ENCODE data around the gene NDUFS3.

The NDUFS3 gene

DNA sequence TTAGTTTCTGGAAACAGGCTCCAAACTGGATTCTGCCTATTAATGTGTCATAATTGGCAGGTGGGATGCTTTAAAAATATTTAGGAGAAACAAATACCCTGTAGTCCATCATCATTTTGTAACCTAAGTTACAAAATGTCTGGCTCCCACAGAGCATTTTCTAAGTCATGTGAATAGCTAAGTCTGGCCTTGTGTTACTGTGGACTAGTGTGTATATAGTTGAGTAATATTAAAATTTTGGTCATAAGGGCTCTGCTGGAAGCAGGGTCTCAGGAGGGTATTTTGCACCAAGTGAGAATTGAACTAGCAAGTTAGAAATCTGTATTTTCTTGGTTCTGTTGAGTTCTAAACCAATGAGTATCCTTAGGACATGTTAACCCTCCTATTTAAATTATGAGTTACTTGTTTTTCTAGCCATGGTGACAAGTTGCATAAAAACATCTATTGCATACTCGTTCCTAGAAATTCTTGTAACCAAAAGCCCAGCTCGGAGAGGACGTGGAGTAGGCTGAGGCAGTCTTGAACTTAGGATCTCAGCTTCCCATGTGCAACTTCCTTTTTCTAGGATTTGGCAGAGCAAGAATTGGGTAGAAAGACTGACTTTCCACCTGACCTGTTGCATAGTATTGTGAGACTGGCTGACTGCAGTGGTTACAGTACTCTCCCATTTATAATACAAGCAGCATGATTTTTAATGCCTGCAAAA is 8.1 kb upstream of the NDUFS3 start:
- DNase-seq (ENCODE audit: insufficient read length, low spot score) (no peak), FAIRE-seq (no peak)
- no peak for TF ChIP-seq POLR2A (IDR thresholded peaks at IDR 0.05; ENCODE audit: low read depth, low read length)

DNA sequence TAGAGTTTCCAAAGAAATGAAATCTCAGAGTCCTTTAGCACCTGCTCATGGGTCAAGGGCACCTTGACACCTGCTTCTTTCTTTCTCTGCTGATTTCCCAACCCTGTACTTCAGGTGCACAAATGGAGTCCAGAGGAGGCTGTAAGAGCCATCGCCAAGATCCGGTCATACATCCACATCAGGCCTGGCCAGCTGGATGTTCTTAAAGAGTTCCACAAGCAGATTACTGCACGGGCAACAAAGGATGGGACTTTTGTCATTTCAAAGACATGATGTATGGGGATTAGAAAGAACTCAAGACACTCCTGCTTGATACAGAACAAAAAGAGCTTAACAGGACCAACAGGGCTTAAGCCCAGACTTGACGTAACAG is 7.5 kb upstream of the NDUFS3 start:
- DNase-seq (ENCODE audit: insufficient read length, low spot score) (no peak), FAIRE-seq (no peak)
- TF ChIP-seq POLR2A (IDR thresholded peaks at IDR 0.05; ENCODE audit: low read depth, low read length), result no peak

DNA sequence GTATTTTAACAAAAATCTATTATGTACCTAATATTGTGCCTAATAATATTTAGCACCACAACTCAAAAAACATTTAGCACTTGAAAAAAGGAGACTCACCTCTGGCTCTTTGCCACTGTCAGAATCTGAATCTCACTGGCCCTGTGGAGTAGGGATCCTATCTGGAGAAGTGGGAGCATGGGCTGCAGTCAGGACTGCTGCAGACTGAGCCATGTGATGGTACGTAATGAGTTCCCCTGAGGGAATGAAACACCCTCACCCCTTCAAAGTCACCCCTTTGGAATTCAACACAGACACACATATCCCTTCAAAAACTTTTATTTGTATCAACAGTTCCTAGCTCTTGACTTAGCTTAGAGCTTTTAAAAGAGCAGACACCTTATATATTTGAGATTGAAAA is 7.0 kb upstream of the NDUFS3 start:
- TF ChIP-seq POLR2A (IDR thresholded peaks at IDR 0.05; ENCODE audit: low read depth, low read length), result no peak
- DNase-seq (ENCODE audit: insufficient read length, low spot score), result peak; percentile 60

DNA sequence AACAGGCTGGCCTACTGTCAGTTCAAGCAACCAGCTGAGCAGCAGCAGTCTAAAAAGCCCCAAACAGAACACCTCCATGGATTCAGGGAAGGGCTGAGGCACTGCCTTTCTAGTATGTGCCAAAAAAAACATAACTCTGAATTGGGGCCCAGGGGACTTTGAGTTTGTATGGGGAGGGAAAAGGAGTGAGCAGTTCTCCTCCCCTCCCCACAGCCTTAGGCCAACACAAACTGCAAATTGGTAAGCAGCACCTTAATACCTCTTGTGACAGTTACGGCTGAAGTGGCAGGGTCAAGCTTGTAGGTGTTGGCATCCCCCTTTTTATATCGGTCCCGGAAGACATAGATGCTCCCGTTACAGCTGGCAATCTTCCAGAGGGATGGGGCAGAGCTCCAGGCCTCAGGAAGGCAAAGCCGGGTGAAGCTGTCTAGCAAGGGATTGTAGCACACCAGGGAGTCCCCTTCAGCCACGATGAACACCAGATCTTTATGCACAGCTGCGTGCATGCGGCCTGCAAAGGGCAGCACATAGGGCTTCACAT is 6.1 kb upstream of the NDUFS3 start:
- DNase-seq (ENCODE audit: insufficient read length, low spot score), result no peak
- no peak for FAIRE-seq
- no peak for TF ChIP-seq POLR2A (IDR thresholded peaks at IDR 0.05; ENCODE audit: low read depth, low read length)

More for the DNA sequence above, 7.0 kb upstream of the NDUFS3 start:
- no peak for FAIRE-seq

DNA sequence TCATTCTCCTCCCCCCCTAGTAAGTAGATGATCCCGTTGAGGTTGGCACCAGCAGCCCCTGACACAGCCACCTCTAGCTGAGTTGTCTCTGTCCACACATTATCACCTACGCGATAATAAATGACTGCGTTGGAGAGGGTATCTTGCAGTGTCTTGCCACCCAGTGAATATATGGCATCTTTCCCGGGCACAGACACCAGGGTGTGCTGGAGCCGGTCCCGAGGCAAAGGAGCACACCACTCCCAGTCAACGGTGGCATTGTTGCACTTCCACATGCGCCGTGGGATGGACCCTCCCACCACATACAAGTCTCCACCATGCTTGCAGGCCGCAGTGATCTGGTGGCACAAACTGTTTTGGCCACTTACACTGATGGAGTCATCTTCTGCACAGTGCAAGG is 5.6 kb upstream of the NDUFS3 start:
- no peak for TF ChIP-seq POLR2A (IDR thresholded peaks at IDR 0.05; ENCODE audit: low read depth, low read length)
- DNase-seq (ENCODE audit: insufficient read length, low spot score) (no peak), FAIRE-seq (no peak)

DNA sequence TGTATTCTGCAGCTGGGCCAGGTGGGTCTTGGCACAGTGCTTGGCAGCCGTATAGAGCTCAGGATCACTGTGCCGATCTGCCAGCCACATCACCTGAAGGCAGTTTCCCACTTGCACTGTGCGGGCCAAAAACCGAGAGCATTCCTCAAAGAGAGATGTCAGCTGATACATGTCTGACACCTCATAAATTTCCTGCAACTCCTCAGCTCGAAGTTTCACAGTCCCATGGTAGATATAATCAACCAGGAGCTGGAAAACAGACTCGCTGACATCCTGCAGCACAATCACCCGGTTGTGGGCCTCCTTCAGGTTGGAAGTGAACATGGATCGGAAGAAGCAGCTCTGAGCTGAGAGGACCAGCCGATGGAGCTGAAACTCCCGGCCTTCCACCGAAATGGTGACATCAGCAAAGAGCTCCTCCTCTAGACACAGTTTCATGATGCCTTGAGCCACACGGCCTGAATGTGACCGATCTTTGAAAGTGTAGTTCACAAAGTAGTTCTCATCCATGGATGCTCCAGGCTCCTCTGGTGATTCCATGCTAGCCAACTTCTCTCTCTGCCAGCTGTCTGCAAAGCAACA is 1.3 kb upstream of the NDUFS3 start:
- DNase-seq (ENCODE audit: insufficient read length, low spot score) (no peak), FAIRE-seq (no peak)
- no peak for TF ChIP-seq POLR2A (IDR thresholded peaks at IDR 0.05; ENCODE audit: low read depth, low read length)

DNA sequence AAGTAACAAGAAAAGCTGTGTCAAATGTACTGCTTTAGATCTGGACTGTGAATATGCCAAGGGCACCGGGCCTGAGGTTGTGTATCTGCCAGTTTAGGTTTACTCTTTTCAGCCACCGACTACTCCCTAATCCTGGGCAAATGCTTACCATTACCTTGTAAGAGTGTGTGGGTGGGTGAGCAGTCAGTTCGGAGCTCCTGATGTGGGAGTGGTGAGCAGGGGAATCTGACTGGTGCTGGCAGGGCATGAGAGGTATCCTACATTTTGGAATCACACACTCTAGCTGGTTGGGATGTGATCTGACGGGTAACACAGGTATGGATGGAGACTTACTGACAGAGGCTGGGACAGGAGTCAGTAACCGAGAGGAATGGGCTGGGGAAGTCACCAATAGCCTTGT is 5.0 kb downstream of the NDUFS3 start:
- no peak for TF ChIP-seq POLR2A (IDR thresholded peaks at IDR 0.05; ENCODE audit: low read depth, low read length)
- DNase-seq (ENCODE audit: insufficient read length, low spot score), result no peak
- FAIRE-seq, result no peak

DNA sequence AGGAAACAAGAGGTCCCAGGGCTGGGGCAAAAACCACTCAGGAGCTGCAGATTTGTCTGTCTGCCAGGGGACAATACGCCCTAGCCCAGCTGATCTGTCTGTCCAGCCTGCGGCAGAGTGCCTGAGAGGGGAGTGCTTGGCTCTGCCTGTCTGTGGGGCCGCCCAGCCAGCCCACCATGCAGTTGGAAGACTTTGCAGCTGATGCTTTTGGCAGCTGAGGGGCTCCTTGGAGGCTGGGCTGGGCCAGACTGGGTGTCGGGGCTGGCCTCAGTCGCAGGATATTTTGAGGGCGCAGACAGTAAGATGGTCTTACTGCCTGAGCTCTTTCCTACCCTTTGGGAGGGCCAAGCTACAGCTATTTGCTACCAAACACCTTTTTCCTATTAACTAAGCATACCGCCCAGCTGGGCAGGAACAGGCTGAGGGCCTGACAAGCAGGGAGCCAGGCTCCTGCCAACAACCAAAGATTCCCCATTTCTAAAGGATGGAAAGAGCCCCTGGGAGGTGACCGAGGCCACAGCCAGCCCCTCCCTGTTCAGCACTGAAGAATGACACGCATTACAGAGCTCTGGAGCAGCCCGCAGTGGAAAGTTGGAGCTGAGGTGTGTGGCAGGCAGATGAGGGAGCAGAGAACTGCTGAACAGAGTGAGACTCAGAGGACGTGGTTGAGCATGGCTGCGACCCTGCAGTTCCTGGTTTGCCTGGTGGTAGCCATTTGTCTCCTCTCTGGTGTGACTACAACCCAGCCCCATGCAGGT is 7.4 kb downstream of the NDUFS3 start, which contains the start of gene FAM180B:
Gene FAM180B, plus strand, starts transcription at position 581 of the 758 bp plus-strand sequence. Its CDS starts 91 bp downstream, at position 672.
- no peak for FAIRE-seq
- TF ChIP-seq POLR2A (IDR thresholded peaks at IDR 0.05; ENCODE audit: low read depth, low read length), result no peak
- DNase-seq (ENCODE audit: insufficient read length, low spot score), result no peak

DNA sequence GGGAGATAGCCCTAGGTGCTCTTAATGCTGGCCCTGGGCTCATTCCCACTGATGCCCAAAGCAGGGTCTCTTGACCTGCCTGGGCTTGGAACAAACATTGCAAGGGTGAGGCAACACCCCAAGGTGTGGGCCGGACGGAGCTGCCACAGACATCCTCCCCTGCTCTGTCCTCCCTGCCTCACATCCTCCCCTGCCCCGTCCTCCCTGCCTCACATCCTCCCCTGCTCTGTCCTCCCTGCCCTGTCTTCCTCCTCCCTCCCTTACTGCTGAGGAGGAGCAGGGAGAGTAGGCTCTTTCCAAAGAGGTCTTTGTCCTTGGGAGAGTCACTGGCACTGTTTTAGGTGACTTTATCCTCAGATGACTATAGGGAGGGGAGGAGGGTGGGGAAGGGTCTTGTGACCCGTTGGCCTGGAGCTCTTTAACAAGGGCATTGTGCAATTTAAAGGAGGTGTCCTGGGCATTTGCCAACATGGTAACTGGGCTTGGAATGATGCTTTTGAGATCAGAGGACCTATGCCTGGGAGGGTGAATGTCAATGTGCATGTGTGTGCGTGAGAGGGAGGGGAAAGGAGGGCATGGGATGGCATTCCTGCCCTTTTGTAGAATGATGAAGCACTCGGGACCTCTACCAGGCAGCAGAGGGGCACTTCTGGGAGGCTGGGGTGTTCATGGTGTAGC is 8.3 kb downstream of the NDUFS3 start:
- DNase-seq (ENCODE audit: insufficient read length, low spot score), result no peak
- no peak for FAIRE-seq

DNA sequence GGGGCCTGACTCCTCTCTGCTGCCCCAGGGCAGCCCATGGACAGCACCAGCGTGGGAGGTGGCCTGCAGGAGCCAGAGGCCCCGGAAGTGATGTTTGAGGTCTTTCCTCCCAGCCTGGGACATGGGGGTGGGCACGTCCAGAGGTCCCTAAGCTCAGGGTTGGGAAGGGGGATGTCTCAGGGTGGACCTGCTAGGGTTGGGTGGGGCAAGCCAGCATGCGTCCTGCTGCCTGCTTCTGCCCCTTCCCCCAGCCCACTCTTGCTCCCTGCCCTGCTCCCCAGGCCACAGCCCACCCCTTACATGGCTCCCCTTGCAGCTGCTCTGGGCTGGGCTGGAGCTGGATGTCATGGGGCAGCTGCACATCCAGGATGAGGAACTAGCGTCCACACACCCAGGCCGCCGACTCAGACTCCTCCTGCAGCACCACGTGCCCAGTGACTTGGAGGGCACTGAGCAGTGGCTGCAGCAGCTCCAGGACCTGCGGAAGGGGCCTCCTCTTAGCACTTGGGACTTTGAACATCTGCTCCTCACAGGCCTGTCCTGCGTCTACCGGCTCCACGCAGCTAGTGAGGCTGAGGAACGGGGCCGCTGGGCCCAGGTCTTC is 9.0 kb downstream of the NDUFS3 start:
- no peak for DNase-seq (ENCODE audit: insufficient read length, low spot score)

More for the DNA sequence above, 8.3 kb downstream of the NDUFS3 start:
- no peak for TF ChIP-seq POLR2A (IDR thresholded peaks at IDR 0.05; ENCODE audit: low read depth, low read length)

DNA sequence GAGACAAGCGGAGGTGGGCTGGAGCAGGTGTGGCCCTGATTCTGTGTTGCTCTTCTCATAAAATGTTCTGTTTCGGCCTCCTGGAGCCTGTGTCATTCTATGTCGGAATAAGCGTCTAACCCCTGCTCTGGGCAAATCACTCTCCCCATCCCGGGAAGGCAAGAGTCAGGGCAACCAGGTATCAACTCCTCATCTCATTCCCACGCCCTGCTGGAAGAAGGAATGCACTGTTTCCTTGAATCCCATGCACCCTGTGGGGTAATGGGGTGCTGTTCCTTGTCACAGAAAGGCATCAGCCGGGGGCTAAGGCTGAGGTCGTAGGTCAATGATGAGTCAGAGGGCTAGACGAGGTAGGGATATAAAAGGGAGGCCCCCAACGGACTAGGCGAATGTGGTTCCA is 10.2 kb downstream of the NDUFS3 start:
- TF ChIP-seq POLR2A (IDR thresholded peaks at IDR 0.05; ENCODE audit: low read depth, low read length), result no peak
- no peak for FAIRE-seq
- no peak for DNase-seq (ENCODE audit: insufficient read length, low spot score)

More for the DNA sequence above, 9.0 kb downstream of the NDUFS3 start:
- no peak for TF ChIP-seq POLR2A (IDR thresholded peaks at IDR 0.05; ENCODE audit: low read depth, low read length)
- FAIRE-seq, result no peak

DNA sequence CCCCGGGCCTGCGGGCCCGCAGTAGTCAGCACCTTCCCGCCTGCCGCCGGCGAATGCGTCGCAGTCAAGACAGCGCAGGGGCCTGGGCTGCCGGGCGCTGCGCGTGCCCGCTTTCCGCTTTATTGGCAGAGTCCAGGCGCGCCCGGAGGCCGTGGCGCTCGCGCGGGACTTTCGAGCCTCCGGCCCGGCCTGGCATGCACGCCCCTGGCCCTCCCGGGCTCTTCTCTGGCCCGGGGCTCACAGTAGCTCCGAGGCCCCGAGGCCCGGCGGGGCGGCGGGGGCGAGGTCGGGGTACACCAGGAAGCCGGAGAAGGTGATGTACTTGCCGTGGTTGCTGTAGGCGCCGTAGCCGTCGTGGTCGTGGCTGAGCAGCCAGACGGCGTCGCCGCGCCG is 10.7 kb downstream of the NDUFS3 start:
- DNase-seq (ENCODE audit: insufficient read length, low spot score) (no peak), FAIRE-seq (no peak)
- TF ChIP-seq POLR2A (IDR thresholded peaks at IDR 0.05; ENCODE audit: low read depth, low read length), result no peak
